Anterior cingulate cortex (tissue), 58 donors: ENCODE data around the gene SYCE1L.

Experiments
- DNase-seq, 58 donors: peaks; one replicate each; lab custom pipeline; 2025; lab: John Stamatoyannopoulos, UW

SYCE1L gene

GRCh38 chr16:77195411-77195810, 3.8 kb upstream of the SYCE1L start:
- no peak for DNase-seq

DNA sequence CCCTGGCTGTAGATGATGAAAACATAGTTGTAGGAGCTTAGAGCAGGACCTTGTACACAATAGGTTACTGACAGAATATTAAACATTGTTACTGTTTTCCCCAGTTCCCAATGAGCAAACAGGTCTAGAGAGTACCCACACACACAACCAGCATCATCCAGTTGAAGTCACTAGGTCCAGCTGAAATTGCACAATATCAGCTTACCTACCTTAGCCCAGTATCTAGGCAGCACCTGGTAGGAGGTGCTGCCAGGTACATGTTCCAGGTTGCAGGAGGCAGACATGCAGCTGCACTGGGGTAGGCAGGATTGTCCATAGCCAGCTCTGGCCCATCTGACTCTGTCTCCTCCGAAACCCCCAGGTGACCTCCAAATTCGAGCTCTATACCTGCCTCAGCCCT, 1.5 kb upstream of the SYCE1L start:
- no peak for DNase-seq

DNA sequence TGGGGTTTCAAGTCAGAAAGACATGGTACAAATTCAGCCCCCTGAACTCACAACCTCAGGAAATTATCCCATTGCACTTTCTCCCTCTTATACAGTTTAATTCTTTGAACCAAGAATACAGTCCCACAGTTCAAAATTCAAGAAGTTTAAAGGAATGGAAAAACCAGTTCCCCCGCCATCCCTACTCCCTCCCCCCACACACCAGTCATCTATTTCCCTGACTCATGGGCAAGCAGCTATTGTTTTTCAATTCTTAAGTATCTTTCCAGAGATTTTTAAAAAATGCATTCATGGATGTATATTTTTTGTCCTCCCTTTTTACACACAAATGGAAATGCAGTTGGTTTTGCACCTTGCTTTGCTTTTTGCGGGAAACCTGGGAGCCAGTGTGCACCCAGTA, 7.3 kb downstream of the SYCE1L start:
- DNase-seq = no peak

DNA sequence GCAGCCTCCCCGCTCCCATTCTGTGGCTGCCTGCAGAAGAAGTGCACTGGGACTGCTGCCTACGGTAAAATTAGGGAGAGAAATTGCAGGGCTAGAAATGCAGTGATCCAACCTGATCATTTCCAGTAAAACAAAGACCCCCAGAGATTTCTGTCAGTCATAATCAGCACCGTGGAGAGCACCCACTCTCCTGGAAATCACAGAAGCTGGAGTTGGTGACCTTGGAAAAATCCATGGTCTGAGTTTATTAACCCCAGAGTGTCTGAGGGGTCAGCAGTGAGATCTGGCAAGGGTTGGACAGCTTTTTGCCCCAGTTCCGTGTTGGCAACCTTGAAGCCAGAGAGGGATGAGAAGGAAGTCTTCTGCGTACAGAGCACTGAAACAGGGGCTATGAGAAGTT, 7.8 kb downstream of the SYCE1L start:
- DNase-seq = no peak

DNA sequence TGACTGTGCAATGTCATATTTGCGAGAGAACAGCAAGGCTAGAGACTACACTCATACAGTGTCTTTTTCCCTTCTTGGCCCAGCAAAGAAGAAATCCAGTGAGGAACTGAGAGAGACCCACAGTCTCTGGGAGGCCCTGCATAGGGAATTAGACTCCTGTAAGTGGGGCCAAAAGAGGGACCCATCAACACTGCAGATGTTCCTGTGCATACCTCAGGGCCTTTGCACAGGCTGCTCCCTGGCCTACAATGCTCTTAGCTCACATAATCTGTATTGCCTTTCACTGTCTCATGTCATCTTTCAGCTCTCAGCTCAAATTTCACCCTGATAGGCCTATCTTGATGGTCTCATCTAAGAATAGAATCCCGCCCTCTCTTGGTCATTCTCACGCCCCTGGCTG, 9.2 kb downstream of the SYCE1L start:
- DNase-seq = no peak

- peak in 4 of 58 donors; percentile 10 to 39 (median 20) for DNase-seq
Measured at GRCh38 chr16:77211880-77212740, 12.9 kb downstream of the SYCE1L start.

DNA sequence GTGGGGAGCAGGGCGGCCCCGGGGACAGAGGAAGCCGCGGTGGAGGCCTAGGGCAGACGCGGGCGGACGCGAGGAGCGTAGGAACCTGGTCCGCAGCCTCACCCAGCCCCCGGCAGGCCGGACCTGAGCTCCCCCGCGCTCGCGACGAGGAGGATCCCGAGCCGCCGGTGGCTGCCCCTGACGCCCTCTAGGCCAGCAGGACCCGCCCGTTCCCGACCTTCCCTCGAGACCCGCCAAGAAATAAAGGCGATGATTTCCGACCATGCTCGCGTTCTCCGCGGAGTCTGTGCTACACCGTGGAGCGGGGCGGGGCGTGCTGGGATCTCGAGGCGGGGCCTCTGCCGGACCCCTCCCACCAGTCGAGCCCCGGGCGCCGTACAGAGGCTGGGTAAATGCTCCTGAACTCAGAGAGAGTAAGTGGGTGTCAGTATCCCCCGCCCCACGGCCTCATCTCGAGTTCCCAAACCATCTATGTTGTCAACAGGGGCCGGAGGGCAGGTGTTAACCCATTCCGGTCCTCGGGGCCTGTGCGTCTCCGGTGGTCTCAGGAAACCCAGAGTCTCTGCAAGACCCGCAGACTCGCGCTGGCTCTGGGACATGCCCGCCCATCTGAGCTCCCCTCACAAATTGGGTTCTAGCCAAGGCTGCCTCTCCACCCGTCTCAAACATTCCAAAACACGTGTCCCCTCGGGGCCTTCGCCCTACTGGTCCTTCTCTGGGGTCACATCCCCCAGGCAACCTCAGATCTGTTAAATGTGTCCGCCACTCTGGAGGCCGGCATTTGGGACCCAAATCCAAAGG, 13.7 kb downstream of the SYCE1L start:
- peak in 15 of 58 donors; percentile 8 to 53 (median 24) for DNase-seq

- DNase-seq = peak in 9 of 58 donors; percentile 7 to 81 (median 18)
Measured at GRCh38 chr16:77213542-77214106, 14.4 kb downstream of the SYCE1L start.

DNA sequence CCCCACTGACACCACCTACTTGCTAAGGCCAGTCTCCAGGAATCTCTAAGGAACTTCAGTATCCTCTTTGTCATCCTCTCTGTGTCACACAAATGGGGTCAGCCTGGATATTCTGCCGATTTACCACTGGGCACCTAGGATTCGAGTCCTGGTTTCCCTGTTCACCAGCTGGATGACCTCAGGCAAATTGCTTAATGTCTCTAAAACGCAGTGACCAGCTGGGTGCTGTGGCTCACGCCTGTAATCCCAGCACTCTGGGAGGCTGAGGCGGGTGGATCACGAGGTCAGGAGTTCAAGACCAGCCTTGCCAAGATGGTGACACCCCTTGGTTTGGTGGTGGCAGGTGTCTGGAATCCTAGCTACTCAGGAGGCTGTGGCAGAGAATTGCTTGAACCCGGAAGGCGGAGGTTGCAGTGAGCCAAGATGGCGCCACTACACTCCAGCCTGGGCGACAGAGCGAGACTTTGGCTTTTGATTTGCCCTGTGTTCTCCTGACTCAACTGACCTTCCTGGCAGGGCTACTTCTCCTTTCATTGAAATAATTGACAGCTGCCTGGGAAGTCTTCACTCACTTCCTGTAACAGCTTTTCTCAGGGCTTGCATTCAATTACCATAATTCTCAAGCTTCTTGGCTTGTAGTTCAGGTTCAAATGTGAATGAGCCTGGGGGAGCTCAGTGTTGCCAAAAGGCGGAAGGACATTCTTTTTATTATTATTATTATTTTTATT, 15.4 kb downstream of the SYCE1L start:
- DNase-seq = no peak

GRCh38 chr16:77219437-77219836, 20.2 kb downstream of the SYCE1L start:
- no peak for DNase-seq

GRCh38 chr16:77220427-77220826, 21.2 kb downstream of the SYCE1L start:
- no peak for DNase-seq

GRCh38 chr16:77221482-77221881, 22.3 kb downstream of the SYCE1L start:
- DNase-seq = no peak

- DNase-seq = no peak
Measured at GRCh38 chr16:77223184-77223583, 24.0 kb downstream of the SYCE1L start.

GRCh38 chr16:77225182-77225581, 26.0 kb downstream of the SYCE1L start:
- no peak for DNase-seq

DNA sequence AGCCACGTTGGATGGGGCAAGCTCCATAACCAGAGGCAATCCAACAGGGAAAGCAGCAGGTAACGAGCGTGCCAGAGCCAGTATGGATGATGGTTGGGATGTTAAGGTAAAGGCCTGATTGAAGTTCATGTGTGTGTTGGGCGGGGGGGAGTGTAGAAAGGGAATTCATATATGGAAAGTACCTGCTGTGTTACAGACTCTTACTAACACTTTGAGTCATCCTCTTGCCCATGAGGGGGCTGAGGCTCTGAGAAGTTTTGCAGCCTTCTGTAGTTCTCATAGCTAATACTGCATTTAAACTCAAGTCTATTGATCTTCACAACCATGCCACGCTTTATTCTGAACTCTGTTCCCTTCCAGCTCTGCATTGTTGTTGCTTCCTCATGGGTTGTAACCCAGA, 28.5 kb downstream of the SYCE1L start:
- DNase-seq = no peak

GRCh38 chr16:77231047-77231446, 31.8 kb downstream of the SYCE1L start:
- no peak for DNase-seq

GRCh38 chr16:77233799-77234519, 34.8 kb downstream of the SYCE1L start:
- no peak for DNase-seq

GRCh38 chr16:77234611-77235010, 35.4 kb downstream of the SYCE1L start:
- DNase-seq = no peak

- peak in 56 of 58 donors; percentile 46 to 95 (median 78) for DNase-seq
Measured at GRCh38 chr16:77236063-77236511, 36.9 kb downstream of the SYCE1L start.

GRCh38 chr16:77238593-77238992, 39.4 kb downstream of the SYCE1L start:
- DNase-seq = no peak
